HEK293 (cell line): ENCODE measurements around the gene PES1.

Experiments
- ATF2 ChIP-seq: fragments of 450-650 bp; formaldehyde crosslinking; IDR thresholded peaks from 2 replicates; pipeline ENCODE4 v1.5.1; 2016; ENCODE audit warnings: missing biosample characterization, missing genetic modification characterization, low read depth
- HOXC10 ChIP-seq: sonication (generic); formaldehyde crosslinking; IDR thresholded peaks from 2 replicates; pipeline ENCODE4 v1.8.1; 2023; ENCODE audit warnings: mild to moderate bottlenecking, missing genetic modification reagents
- REPIN1 ChIP-seq: fragments of 450-650 bp; formaldehyde crosslinking; IDR thresholded peaks from 2 replicates; pipeline ENCODE4 v1.5.1; 2017; ENCODE audit warnings: missing biosample characterization, missing genetic modification characterization, low read depth
- REST ChIP-seq: fragments of 450-650 bp; formaldehyde crosslinking; IDR thresholded peaks from 2 replicates; pipeline ENCODE4 v1.5.1; 2016; ENCODE audit warnings: missing biosample characterization, missing genetic modification characterization
- SALL2 ChIP-seq: fragments of 450-650 bp; formaldehyde crosslinking; IDR thresholded peaks from 2 replicates; pipeline ENCODE4 v1.5.0; 2017; ENCODE audit warnings: missing biosample characterization, mild to moderate bottlenecking, missing genetic modification characterization, borderline replicate concordance
- SCRT2 ChIP-seq: fragments of 450-650 bp; formaldehyde crosslinking; IDR thresholded peaks from 2 replicates; pipeline ENCODE4 v1.5.1; 2016; ENCODE audit warnings: missing biosample characterization, missing genetic modification characterization
- ZBTB1 ChIP-seq: fragments of 450-650 bp; formaldehyde crosslinking; IDR thresholded peaks from 2 replicates; pipeline ENCODE4 v1.5.1; 2016; ENCODE audit warnings: missing biosample characterization, missing genetic modification characterization
- ZNF10 ChIP-seq: fragments of 450-650 bp; formaldehyde crosslinking; IDR thresholded peaks from 2 replicates; pipeline ENCODE4 v1.5.1; 2017; ENCODE audit warnings: missing biosample characterization, missing genetic modification characterization
- ZNF311 ChIP-seq: fragments of 450-650 bp; formaldehyde crosslinking; IDR thresholded peaks from 2 replicates; pipeline ENCODE4 v1.5.1; 2017; ENCODE audit warnings: missing biosample characterization, missing genetic modification characterization, borderline replicate concordance
- ZNF350 ChIP-seq: fragments of 450-650 bp; formaldehyde crosslinking; IDR thresholded peaks from 2 replicates; pipeline ENCODE4 v1.5.0; 2017; ENCODE audit warnings: missing biosample characterization, mild to moderate bottlenecking, missing genetic modification characterization
- ZNF639 ChIP-seq: fragments of 450-650 bp; formaldehyde crosslinking; IDR thresholded peaks from 2 replicates; pipeline ENCODE4 v1.5.1; 2016; ENCODE audit warnings: missing biosample characterization, missing genetic modification characterization
- TF ChIP-seq, protein P1 (sequence below): fragments of 450-650 bp; formaldehyde crosslinking; IDR thresholded peaks from 2 replicates; pipeline ENCODE4 v1.5.1; 2017; ENCODE audit warnings: missing biosample characterization, missing genetic modification characterization
- TF ChIP-seq, protein P2 (sequence below): fragments of 450-650 bp; formaldehyde crosslinking; conservative IDR thresholded peaks from 2 replicates; pipeline ENCODE4 v1.5.1; 2016; ENCODE audit warnings: low read depth, missing biosample characterization, missing genetic modification characterization
- TF ChIP-seq, protein P3 (sequence below): fragments of 450-650 bp; formaldehyde crosslinking; IDR thresholded peaks from 2 replicates; pipeline ENCODE4 v1.5.1; 2016; ENCODE audit warnings: missing biosample characterization, missing genetic modification characterization

DNA sequence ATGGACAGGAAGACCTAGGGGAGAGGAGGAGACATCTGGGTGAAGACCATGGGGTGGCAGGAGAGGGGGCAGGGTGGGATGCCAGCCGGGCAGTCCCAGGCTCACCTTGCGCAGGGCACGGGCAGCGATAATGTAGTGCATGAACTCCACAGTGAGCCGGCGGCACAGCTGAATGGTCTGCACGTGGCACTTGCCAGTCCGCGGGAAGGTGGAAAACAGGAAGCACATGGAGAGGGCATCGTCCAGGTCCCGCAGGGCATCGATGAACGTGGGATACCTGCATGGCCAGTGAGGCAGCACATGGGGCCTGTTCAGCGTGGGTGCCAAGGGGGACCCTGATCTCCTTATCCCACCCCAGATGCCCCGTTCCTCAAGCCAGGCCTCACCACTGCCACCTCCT is 7.3 kb downstream of the PES1 start:
- TF ChIP-seq REST (tag by site-specific recombination) (no peak), ZBTB1 (tag by site-specific recombination) (no peak), ZNF639 (tag by site-specific recombination) (no peak), ZNF311 (tag by site-specific recombination) (no peak), SCRT2 (tag by site-specific recombination) (no peak), ZNF10 (tag by site-specific recombination) (no peak), ZNF350 (tag by site-specific recombination) (no peak), HOXC10 (no peak), SALL2 (tag by site-specific recombination) (no peak), REPIN1 (tag by site-specific recombination) (no peak), ATF2 (tag by site-specific recombination) (no peak)
- TF ChIP-seq, protein P1, sequence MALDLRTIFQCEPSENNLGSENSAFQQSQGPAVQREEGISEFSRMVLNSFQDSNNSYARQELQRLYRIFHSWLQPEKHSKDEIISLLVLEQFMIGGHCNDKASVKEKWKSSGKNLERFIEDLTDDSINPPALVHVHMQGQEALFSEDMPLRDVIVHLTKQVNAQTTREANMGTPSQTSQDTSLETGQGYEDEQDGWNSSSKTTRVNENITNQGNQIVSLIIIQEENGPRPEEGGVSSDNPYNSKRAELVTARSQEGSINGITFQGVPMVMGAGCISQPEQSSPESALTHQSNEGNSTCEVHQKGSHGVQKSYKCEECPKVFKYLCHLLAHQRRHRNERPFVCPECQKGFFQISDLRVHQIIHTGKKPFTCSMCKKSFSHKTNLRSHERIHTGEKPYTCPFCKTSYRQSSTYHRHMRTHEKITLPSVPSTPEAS (tag by site-specific recombination), result no peak
- TF ChIP-seq, protein P2, sequence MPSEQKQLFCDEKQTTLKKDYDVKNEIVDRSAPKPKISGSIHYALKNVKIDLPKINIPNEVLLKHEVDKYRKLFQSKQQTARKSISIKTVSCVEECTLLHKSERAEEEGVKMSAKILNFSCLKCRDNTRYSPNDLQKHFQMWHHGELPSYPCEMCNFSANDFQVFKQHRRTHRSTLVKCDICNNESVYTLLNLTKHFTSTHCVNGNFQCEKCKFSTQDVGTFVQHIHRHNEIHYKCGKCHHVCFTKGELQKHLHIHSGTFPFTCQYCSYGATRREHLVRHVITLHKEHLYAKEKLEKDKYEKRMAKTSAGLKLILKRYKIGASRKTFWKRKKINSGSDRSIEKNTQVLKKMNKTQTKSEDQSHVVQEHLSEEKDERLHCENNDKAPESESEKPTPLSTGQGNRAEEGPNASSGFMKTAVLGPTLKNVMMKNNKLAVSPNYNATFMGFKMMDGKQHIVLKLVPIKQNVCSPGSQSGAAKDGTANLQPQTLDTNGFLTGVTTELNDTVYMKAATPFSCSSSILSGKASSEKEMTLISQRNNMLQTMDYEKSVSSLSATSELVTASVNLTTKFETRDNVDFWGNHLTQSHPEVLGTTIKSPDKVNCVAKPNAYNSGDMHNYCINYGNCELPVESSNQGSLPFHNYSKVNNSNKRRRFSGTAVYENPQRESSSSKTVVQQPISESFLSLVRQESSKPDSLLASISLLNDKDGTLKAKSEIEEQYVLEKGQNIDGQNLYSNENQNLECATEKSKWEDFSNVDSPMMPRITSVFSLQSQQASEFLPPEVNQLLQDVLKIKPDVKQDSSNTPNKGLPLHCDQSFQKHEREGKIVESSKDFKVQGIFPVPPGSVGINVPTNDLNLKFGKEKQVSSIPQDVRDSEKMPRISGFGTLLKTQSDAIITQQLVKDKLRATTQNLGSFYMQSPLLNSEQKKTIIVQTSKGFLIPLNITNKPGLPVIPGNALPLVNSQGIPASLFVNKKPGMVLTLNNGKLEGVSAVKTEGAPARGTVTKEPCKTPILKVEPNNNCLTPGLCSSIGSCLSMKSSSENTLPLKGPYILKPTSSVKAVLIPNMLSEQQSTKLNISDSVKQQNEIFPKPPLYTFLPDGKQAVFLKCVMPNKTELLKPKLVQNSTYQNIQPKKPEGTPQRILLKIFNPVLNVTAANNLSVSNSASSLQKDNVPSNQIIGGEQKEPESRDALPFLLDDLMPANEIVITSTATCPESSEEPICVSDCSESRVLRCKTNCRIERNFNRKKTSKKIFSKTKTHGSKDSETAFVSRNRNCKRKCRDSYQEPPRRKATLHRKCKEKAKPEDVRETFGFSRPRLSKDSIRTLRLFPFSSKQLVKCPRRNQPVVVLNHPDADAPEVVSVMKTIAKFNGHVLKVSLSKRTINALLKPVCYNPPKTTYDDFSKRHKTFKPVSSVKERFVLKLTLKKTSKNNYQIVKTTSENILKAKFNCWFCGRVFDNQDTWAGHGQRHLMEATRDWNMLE (tag by site-specific recombination), result no peak
- TF ChIP-seq, protein P3, sequence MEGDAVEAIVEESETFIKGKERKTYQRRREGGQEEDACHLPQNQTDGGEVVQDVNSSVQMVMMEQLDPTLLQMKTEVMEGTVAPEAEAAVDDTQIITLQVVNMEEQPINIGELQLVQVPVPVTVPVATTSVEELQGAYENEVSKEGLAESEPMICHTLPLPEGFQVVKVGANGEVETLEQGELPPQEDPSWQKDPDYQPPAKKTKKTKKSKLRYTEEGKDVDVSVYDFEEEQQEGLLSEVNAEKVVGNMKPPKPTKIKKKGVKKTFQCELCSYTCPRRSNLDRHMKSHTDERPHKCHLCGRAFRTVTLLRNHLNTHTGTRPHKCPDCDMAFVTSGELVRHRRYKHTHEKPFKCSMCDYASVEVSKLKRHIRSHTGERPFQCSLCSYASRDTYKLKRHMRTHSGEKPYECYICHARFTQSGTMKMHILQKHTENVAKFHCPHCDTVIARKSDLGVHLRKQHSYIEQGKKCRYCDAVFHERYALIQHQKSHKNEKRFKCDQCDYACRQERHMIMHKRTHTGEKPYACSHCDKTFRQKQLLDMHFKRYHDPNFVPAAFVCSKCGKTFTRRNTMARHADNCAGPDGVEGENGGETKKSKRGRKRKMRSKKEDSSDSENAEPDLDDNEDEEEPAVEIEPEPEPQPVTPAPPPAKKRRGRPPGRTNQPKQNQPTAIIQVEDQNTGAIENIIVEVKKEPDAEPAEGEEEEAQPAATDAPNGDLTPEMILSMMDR (tag by site-specific recombination), result no peak
